ENCODE results near the gene RBM33. TPM values are rescaled to one million over a fixed set of nuclear protein-coding genes. Genes with fewer than 3 reads are reported as not detected.
A peak's percentile ranks its signal among the peaks of the same experiment; 100 is the strongest.

The RBM33 gene
- total RNA-seq, 2 experiments from 2014 or later: 81.4 to 85.6 TPM

GRCh38 chr7:155754165-155754564 is 109.7 kb downstream of the RBM33 start:
- POLR2A ChIA-PET: no interaction called here
- peaks cover 63% of the 10 kb centered on the region for H3K4me1 Mint-ChIP-seq (ENCODE audit: low read depth)
- DNase-seq (no peak), ATAC-seq (no peak)
- H3K9me3 Mint-ChIP-seq (ENCODE audit: insufficient read depth): peaks cover 4% of the 10 kb centered on the region
- no peak overlapping the region for H3K27ac Mint-ChIP-seq
- H3K36me3 Mint-ChIP-seq (ENCODE audit: low read depth): peaks cover 70% of the 10 kb centered on the region
- CTCF ChIA-PET: interaction anchor here (1.2 to 2.5 kb wide), 4 partner anchors 14 to 827 kb away, joined by 3 to 13 read pairs (median 6); no protein-coding TSS in a partner anchor
- no peak overlapping the region for H3K4me3 Mint-ChIP-seq
- no peaks in the 10 kb centered on the region for H3K27me3 Mint-ChIP-seq (ENCODE audit: low read depth)

GRCh38 chr7:155755026-155755425 is 110.6 kb downstream of the RBM33 start:
- DNase-seq (no peak), ATAC-seq (no peak)
- Mint-ChIP-seq H3K27ac (no peak overlapping the region), H3K4me3 (no peak overlapping the region), H3K36me3 (ENCODE audit: low read depth) (peaks cover 69% of the 10 kb centered on the region), H3K4me1 (ENCODE audit: low read depth) (peaks cover 59% of the 10 kb centered on the region), H3K27me3 (ENCODE audit: low read depth) (no peaks in the 10 kb centered on the region), H3K9me3 (ENCODE audit: insufficient read depth) (peaks cover 4% of the 10 kb centered on the region)
- POLR2A ChIA-PET: no interaction called here
- CTCF ChIA-PET: interaction anchor here (1.3 to 2.5 kb wide), 4 partner anchors 13 to 156 kb away, joined by 3 to 13 read pairs (median 6); no protein-coding TSS in a partner anchor

GRCh38 chr7:155756322-155756721 is 111.9 kb downstream of the RBM33 start:
- ATAC-seq (no peak), DNase-seq (no peak)
- H3K36me3 Mint-ChIP-seq (ENCODE audit: low read depth): peaks cover 74% of the 10 kb centered on the region
- H3K27me3 Mint-ChIP-seq (ENCODE audit: low read depth): no peaks in the 10 kb centered on the region
- peaks cover 63% of the 10 kb centered on the region for H3K4me1 Mint-ChIP-seq (ENCODE audit: low read depth)
- CTCF ChIA-PET: interaction anchor here (1.5 to 2.5 kb wide), 2 partner anchors 17 to 157 kb away, joined by 3 to 13 read pairs; no protein-coding TSS in a partner anchor
- POLR2A ChIA-PET: no interaction called here
- no peak overlapping the region for H3K27ac Mint-ChIP-seq
- no peak overlapping the region for H3K4me3 Mint-ChIP-seq
- H3K9me3 Mint-ChIP-seq (ENCODE audit: insufficient read depth): peaks cover 4% of the 10 kb centered on the region

DNA sequence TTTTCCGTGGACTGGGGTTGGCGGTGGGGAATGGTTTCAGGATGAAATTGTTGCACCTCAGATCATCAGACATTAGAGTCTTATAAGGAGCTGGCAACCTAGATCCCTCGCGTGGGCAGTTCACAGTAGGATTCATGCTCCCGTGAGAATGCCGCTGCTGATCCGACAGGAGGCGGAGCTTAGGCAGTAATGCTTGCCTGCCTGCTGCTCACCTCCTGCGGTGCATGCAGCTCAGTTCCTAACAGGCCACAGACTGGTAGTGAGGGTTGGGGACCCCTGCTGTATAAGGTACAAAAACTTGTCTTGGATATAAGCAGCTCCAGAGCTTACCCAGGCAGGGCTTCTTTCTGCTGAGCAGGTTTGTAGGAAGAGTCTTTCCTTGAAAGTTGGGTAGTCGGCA is 113.9 kb downstream of the RBM33 start:
- H3K27ac Mint-ChIP-seq: no peak overlapping the region
- ATAC-seq (no peak), DNase-seq (no peak)
- H3K36me3 Mint-ChIP-seq (ENCODE audit: low read depth): peaks cover 75% of the 10 kb centered on the region
- H3K27me3 Mint-ChIP-seq (ENCODE audit: low read depth): no peaks in the 10 kb centered on the region
- H3K4me3 Mint-ChIP-seq: no peak overlapping the region
- POLR2A ChIA-PET: interaction anchor here (0.8 kb wide), 1 partner anchor 19 kb away, joined by 3 read pairs; no protein-coding TSS in a partner anchor
- H3K4me1 Mint-ChIP-seq (ENCODE audit: low read depth): peaks cover 66% of the 10 kb centered on the region
- CTCF ChIA-PET: interaction anchor here (1.1 to 1.9 kb wide), 2 partner anchors 82 to 160 kb away, joined by 3 to 6 read pairs; no protein-coding TSS in a partner anchor
- H3K9me3 Mint-ChIP-seq (ENCODE audit: insufficient read depth): peaks cover 4% of the 10 kb centered on the region

DNA sequence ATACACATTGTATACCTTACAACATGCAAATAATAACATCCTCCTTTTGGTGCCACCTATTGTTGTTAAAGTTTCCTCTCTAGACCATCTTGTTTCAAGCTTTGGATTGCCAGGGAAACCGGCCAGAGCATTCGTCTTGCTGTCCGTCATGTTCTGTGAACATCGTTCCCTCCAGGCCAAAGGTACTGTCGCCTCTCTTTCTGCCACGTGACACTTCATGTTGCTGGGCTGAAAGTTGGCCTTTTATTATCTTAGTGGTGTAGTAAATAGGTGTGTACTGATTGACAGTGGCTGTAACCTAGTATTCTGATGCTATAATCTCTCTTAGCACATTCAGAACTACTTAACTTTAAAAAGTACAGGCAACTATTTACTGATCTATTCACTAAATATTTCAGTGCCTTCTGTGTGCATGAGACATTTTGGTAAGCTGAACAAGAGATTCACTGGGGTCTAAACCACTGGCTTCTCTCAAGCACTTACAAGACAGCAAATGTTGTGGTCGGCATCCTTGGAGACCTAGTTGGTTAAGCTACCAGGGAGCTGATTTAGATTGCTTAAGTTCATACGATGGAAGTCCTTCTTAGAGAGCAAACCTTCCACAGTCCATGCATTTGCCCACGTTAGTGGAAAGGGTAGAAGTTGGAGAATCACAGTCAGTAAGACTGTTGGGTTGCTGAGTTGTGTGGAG is 115.4 kb downstream of the RBM33 start:
- ChIA-PET CTCF (no interaction called here), POLR2A (no interaction called here)
- no peaks in the 10 kb centered on the region for H3K27me3 Mint-ChIP-seq (ENCODE audit: low read depth)
- peak overlapping the region; percentile 45 for H3K27ac Mint-ChIP-seq
- H3K36me3 Mint-ChIP-seq (ENCODE audit: low read depth): peaks cover 66% of the 10 kb centered on the region
- no peak overlapping the region for H3K4me3 Mint-ChIP-seq
- H3K4me1 Mint-ChIP-seq (ENCODE audit: low read depth): peaks cover 66% of the 10 kb centered on the region
- DNase-seq: no peak
- H3K9me3 Mint-ChIP-seq (ENCODE audit: insufficient read depth): peaks cover 4% of the 10 kb centered on the region
- no peak for ATAC-seq

GRCh38 chr7:155761162-155761561 is 116.7 kb downstream of the RBM33 start:
- DNase-seq: no peak
- ChIA-PET CTCF (no interaction called here), POLR2A (no interaction called here)
- Mint-ChIP-seq H3K4me3 (no peak overlapping the region), H3K27me3 (ENCODE audit: low read depth) (no peaks in the 10 kb centered on the region), H3K4me1 (ENCODE audit: low read depth) (peaks cover 73% of the 10 kb centered on the region), H3K27ac (peak overlapping the region; percentile 98), H3K36me3 (ENCODE audit: low read depth) (peaks cover 74% of the 10 kb centered on the region), H3K9me3 (ENCODE audit: insufficient read depth) (peaks cover 4% of the 10 kb centered on the region)
- no peak for ATAC-seq

DNA sequence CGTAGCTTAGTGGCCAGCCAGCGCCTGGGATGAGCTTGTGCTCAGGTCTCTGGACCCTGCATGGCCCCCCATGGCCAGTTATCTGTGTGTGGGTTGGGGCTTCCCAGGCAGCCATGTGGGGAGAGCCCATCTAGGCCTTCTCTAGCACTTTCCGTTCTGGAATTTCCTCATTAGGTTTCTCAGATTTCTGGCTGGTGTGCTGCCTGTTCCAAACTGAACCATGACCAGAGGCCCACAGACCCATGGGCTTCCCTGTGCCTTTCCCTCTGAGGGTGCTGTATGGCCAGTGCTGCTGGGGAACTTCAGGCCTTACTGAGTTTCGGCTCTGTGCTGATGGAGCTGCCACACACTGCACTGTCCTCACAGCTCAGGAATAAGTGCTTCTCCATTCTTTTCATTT is 117.6 kb downstream of the RBM33 start:
- no peak for DNase-seq
- ATAC-seq: no peak
- Mint-ChIP-seq H3K4me3 (no peak overlapping the region), H3K4me1 (ENCODE audit: low read depth) (peaks cover 69% of the 10 kb centered on the region), H3K9me3 (ENCODE audit: insufficient read depth) (peaks cover under 1% of the 10 kb centered on the region), H3K36me3 (ENCODE audit: low read depth) (peaks cover 72% of the 10 kb centered on the region), H3K27ac (peak overlapping the region; percentile 98), H3K27me3 (ENCODE audit: low read depth) (no peaks in the 10 kb centered on the region)
- CTCF ChIA-PET: interaction anchor here (0.9 to 1.2 kb wide), 3 partner anchors 9 to 163 kb away, joined by 3 to 6 read pairs (median 3); no protein-coding TSS in a partner anchor
- POLR2A ChIA-PET: no interaction called here

GRCh38 chr7:155762655-155763054 is 118.2 kb downstream of the RBM33 start:
- ChIA-PET CTCF (interaction anchor here (0.9 to 1.2 kb wide), 4 partner anchors 9 to 166 kb away, joined by 3 to 6 read pairs (median 3); no protein-coding TSS in a partner anchor), POLR2A (no interaction called here)
- Mint-ChIP-seq H3K4me1 (ENCODE audit: low read depth) (peaks cover 75% of the 10 kb centered on the region), H3K4me3 (peak overlapping the region; percentile 68), H3K9me3 (ENCODE audit: insufficient read depth) (no peaks in the 10 kb centered on the region), H3K27me3 (ENCODE audit: low read depth) (no peaks in the 10 kb centered on the region), H3K36me3 (ENCODE audit: low read depth) (peaks cover 74% of the 10 kb centered on the region), H3K27ac (peak overlapping the region; percentile 98)
- no peak for ATAC-seq
- DNase-seq: no peak

GRCh38 chr7:155763122-155763521 is 118.7 kb downstream of the RBM33 start:
- ChIA-PET CTCF (interaction anchor here (1.0 to 1.1 kb wide), 2 partner anchors 164 to 166 kb away, joined by 3 read pairs; no protein-coding TSS in a partner anchor), POLR2A (interaction anchor here (1.9 kb wide), 1 partner anchor 119 kb away, joined by 6 read pairs; no protein-coding TSS in a partner anchor)
- peaks cover 80% of the 10 kb centered on the region for H3K4me1 Mint-ChIP-seq (ENCODE audit: low read depth)
- ATAC-seq: no peak
- peak overlapping the region; percentile 98 for H3K27ac Mint-ChIP-seq
- H3K36me3 Mint-ChIP-seq (ENCODE audit: low read depth): peaks cover 74% of the 10 kb centered on the region
- H3K27me3 Mint-ChIP-seq (ENCODE audit: low read depth): no peaks in the 10 kb centered on the region
- no peaks in the 10 kb centered on the region for H3K9me3 Mint-ChIP-seq (ENCODE audit: insufficient read depth)
- DNase-seq: no peak
- peak overlapping the region; percentile 68 for H3K4me3 Mint-ChIP-seq

DNA sequence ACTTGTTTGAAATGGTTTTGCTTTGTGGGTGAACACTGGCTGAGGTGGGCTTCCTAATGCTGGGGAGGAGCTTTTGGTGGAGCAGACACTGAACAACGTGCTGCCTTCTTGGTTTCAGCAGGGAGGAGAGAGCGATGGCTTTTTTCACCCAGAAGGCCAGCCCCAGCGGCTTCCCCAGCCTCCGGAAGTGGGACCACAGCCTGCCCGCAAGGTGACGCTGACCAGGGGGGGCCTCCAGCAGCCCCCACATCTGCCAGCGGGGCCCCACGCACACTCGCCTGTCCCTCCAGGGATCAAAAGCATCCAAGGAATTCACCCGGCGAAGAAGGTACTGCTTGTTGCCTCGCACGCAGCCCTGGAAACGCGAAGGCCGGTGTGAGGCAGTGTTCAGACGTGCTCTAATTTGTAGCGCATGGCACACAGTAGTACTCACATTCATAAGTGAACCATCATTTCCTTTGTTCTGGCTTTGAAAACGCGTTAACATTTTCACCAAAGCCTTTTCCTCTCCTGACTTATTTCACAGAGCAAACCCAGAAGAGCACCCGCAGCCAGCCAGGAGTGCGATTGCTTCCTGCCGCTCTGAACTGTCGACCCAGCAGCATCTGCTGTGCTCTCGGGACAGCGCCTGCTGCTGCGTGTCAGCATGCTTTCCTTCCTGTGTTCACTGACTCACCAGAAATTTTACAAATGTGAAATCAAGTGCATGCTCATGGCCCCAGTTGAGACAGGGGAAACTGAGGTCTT is 119.4 kb downstream of the RBM33 start:
- peak; percentile 83 for ATAC-seq
- peaks cover 73% of the 10 kb centered on the region for H3K36me3 Mint-ChIP-seq (ENCODE audit: low read depth)
- no peaks in the 10 kb centered on the region for H3K9me3 Mint-ChIP-seq (ENCODE audit: insufficient read depth)
- no peaks in the 10 kb centered on the region for H3K27me3 Mint-ChIP-seq (ENCODE audit: low read depth)
- DNase-seq: peak; percentile 82
- peak overlapping the region; percentile 68 for H3K4me3 Mint-ChIP-seq
- CTCF ChIA-PET: interaction anchor here (1.0 to 1.2 kb wide), 6 partner anchors 17 to 419 kb away, joined by 3 to 18 read pairs (median 3); no protein-coding TSS in a partner anchor
- peaks cover 77% of the 10 kb centered on the region for H3K4me1 Mint-ChIP-seq (ENCODE audit: low read depth)
- peak overlapping the region; percentile 98 for H3K27ac Mint-ChIP-seq
- POLR2A ChIA-PET: interaction anchor here (1.9 kb wide), 1 partner anchor 120 kb away, joined by 6 read pairs; no protein-coding TSS in a partner anchor

GRCh38 chr7:155764438-155764793 is 120.0 kb downstream of the RBM33 start:
- Mint-ChIP-seq H3K4me3 (peak overlapping the region; percentile 68), H3K27me3 (ENCODE audit: low read depth) (no peaks in the 10 kb centered on the region), H3K36me3 (ENCODE audit: low read depth) (peaks cover 77% of the 10 kb centered on the region), H3K27ac (peak overlapping the region; percentile 98), H3K4me1 (ENCODE audit: low read depth) (peaks cover 76% of the 10 kb centered on the region), H3K9me3 (ENCODE audit: insufficient read depth) (no peaks in the 10 kb centered on the region)
- POLR2A ChIA-PET: interaction anchor here (1.9 kb wide), 1 partner anchor 121 kb away, joined by 6 read pairs; no protein-coding TSS in a partner anchor
- ATAC-seq (peak; percentile 74), DNase-seq (peak; percentile 86)
- CTCF ChIA-PET: interaction anchor here (1.0 to 1.2 kb wide), 4 partner anchors 18 to 419 kb away, joined by 3 to 18 read pairs (median 4); no protein-coding TSS in a partner anchor

Data from activated CD8-positive, alpha-beta T cell treated with anti-CD3 and anti-CD28 coated beads, Interleukin-2, amount 10 ng/mL, durations not matched to agents 7 days and 5 days (primary cell).